ENCODE data around the gene DAP3.
"Not testable (repeated sequence)": the region's sequence is repeated elsewhere in the genome, so short reads cannot be mapped to it uniquely, and the experiment has no call there.

The DAP3 gene

GRCh38 chr1:155651861-155652661 is 36.8 kb upstream of the DAP3 start:
- 0 out of 2 replicates have a peak, but pooled peaks cover 7% of the 10 kb centered on the region for H3K27me3 ChIP-seq (ENCODE audit: insufficient read depth, low read length)
- H3K9me3 ChIP-seq (ENCODE audit: insufficient read depth, low read depth, low read length): peaks cover 10% of the 10 kb centered on the region; the same call in 1 of the 2 replicates
- H3K27ac ChIP-seq (ENCODE audit: low read length): no peak overlapping the region
- H3K4me1 ChIP-seq (ENCODE audit: insufficient read depth, low read length): peaks cover 5% of the 10 kb centered on the region
- H3K4me3 ChIP-seq (ENCODE audit: low read length): no peak overlapping the region
- H3K9ac ChIP-seq (ENCODE audit: low read depth, low read length): no peak overlapping the region
- H3K36me3 ChIP-seq (ENCODE audit: insufficient read depth, low read depth, low read length): no peaks in the 10 kb centered on the region

GRCh38 chr1:155652951-155653350 is 35.9 kb upstream of the DAP3 start:
- no peaks in the 10 kb centered on the region for H3K36me3 ChIP-seq (ENCODE audit: insufficient read depth, low read depth, low read length)
- H3K27me3 ChIP-seq (ENCODE audit: insufficient read depth, low read length): 0 out of 2 replicates have a peak, but pooled peaks cover 7% of the 10 kb centered on the region
- peaks cover 10% of the 10 kb centered on the region; the same call in 1 of the 2 replicates for H3K9me3 ChIP-seq (ENCODE audit: insufficient read depth, low read depth, low read length)
- H3K4me3 ChIP-seq (ENCODE audit: low read length): no peak overlapping the region
- H3K4me1 ChIP-seq (ENCODE audit: insufficient read depth, low read length): peaks cover 5% of the 10 kb centered on the region
- H3K9ac ChIP-seq (ENCODE audit: low read depth, low read length): no peak overlapping the region
- H3K27ac ChIP-seq (ENCODE audit: low read length): no peak overlapping the region

GRCh38 chr1:155657463-155657862 is 31.4 kb upstream of the DAP3 start:
- H3K4me1 ChIP-seq (ENCODE audit: insufficient read depth, low read length): no peaks in the 10 kb centered on the region
- no peaks in the 10 kb centered on the region for H3K9me3 ChIP-seq (ENCODE audit: insufficient read depth, low read depth, low read length)
- H3K36me3 ChIP-seq (ENCODE audit: insufficient read depth, low read depth, low read length): peaks cover 35% of the 10 kb centered on the region
- H3K4me3 ChIP-seq (ENCODE audit: low read length): no peak overlapping the region
- no peak overlapping the region for H3K9ac ChIP-seq (ENCODE audit: low read depth, low read length)
- no peak overlapping the region for H3K27ac ChIP-seq (ENCODE audit: low read length)
- 0 out of 2 replicates have a peak, but pooled peaks cover 7% of the 10 kb centered on the region for H3K27me3 ChIP-seq (ENCODE audit: insufficient read depth, low read length)

GRCh38 chr1:155661239-155661638 is 27.7 kb upstream of the DAP3 start:
- not testable (repeated sequence) for H3K27me3 ChIP-seq (ENCODE audit: insufficient read depth, low read length); H3K4me1 ChIP-seq (ENCODE audit: insufficient read depth, low read length); H3K9me3 ChIP-seq (ENCODE audit: insufficient read depth, low read depth, low read length); H3K4me3 ChIP-seq (ENCODE audit: low read length); H3K27ac ChIP-seq (ENCODE audit: low read length); H3K9ac ChIP-seq (ENCODE audit: low read depth, low read length)
- peaks cover 66% of the 10 kb centered on the region for H3K36me3 ChIP-seq (ENCODE audit: insufficient read depth, low read depth, low read length)

- Histone ChIP-seq H3K4me1 (ENCODE audit: insufficient read depth, low read length) (no peaks in the 10 kb centered on the region), H3K36me3 (ENCODE audit: insufficient read depth, low read depth, low read length) (peaks cover 88% of the 10 kb centered on the region), H3K27me3 (ENCODE audit: insufficient read depth, low read length) (no peaks in the 10 kb centered on the region), H3K27ac (ENCODE audit: low read length) (no peak overlapping the region), H3K9ac (ENCODE audit: low read depth, low read length) (no peak overlapping the region), H3K9me3 (ENCODE audit: insufficient read depth, low read depth, low read length) (no peaks in the 10 kb centered on the region), H3K4me3 (ENCODE audit: low read length) (no peak overlapping the region)
These were observed 19.4 kb upstream of the DAP3 start for GRCh38 chr1:155669233-155670162.

- Histone ChIP-seq H3K9ac (ENCODE audit: low read depth, low read length) (no peak overlapping the region), H3K9me3 (ENCODE audit: insufficient read depth, low read depth, low read length) (no peaks in the 10 kb centered on the region), H3K4me1 (ENCODE audit: insufficient read depth, low read length) (no peaks in the 10 kb centered on the region), H3K4me3 (ENCODE audit: low read length) (no peak overlapping the region), H3K27ac (ENCODE audit: low read length) (no peak overlapping the region), H3K36me3 (ENCODE audit: insufficient read depth, low read depth, low read length) (peaks cover 85% of the 10 kb centered on the region), H3K27me3 (ENCODE audit: insufficient read depth, low read length) (no peaks in the 10 kb centered on the region)
These were observed 17.1 kb upstream of the DAP3 start for GRCh38 chr1:155671750-155672149.

GRCh38 chr1:155673003-155673402 is 15.9 kb upstream of the DAP3 start:
- no peak overlapping the region for H3K27ac ChIP-seq (ENCODE audit: low read length)
- peaks cover 86% of the 10 kb centered on the region for H3K36me3 ChIP-seq (ENCODE audit: insufficient read depth, low read depth, low read length)
- H3K4me1 ChIP-seq (ENCODE audit: insufficient read depth, low read length): no peaks in the 10 kb centered on the region
- H3K27me3 ChIP-seq (ENCODE audit: insufficient read depth, low read length): no peaks in the 10 kb centered on the region
- H3K9me3 ChIP-seq (ENCODE audit: insufficient read depth, low read depth, low read length): no peaks in the 10 kb centered on the region
- H3K4me3 ChIP-seq (ENCODE audit: low read length): no peak overlapping the region
- H3K9ac ChIP-seq (ENCODE audit: low read depth, low read length): no peak overlapping the region

- H3K4me3 ChIP-seq (ENCODE audit: low read length): no peak overlapping the region
- H3K36me3 ChIP-seq (ENCODE audit: insufficient read depth, low read depth, low read length): peaks cover 66% of the 10 kb centered on the region
- H3K27me3 ChIP-seq (ENCODE audit: insufficient read depth, low read length): no peaks in the 10 kb centered on the region
- H3K4me1 ChIP-seq (ENCODE audit: insufficient read depth, low read length): no peaks in the 10 kb centered on the region
- no peak overlapping the region for H3K9ac ChIP-seq (ENCODE audit: low read depth, low read length)
- no peak overlapping the region for H3K27ac ChIP-seq (ENCODE audit: low read length)
- H3K9me3 ChIP-seq (ENCODE audit: insufficient read depth, low read depth, low read length): no peaks in the 10 kb centered on the region
These were observed 10.9 kb upstream of the DAP3 start for GRCh38 chr1:155678027-155678426.

- H3K9me3 ChIP-seq (ENCODE audit: insufficient read depth, low read depth, low read length); H3K4me1 ChIP-seq (ENCODE audit: insufficient read depth, low read length); H3K27me3 ChIP-seq (ENCODE audit: insufficient read depth, low read length); H3K27ac ChIP-seq (ENCODE audit: low read length); H3K4me3 ChIP-seq (ENCODE audit: low read length); H3K9ac ChIP-seq (ENCODE audit: low read depth, low read length): not testable (repeated sequence)
- H3K36me3 ChIP-seq (ENCODE audit: insufficient read depth, low read depth, low read length): peaks cover 59% of the 10 kb centered on the region
These were observed 9.9 kb upstream of the DAP3 start for GRCh38 chr1:155678992-155679391.

GRCh38 chr1:155680531-155680930 is 8.4 kb upstream of the DAP3 start:
- Histone ChIP-seq H3K4me3 (ENCODE audit: low read length) (no peak overlapping the region), H3K36me3 (ENCODE audit: insufficient read depth, low read depth, low read length) (peaks cover 48% of the 10 kb centered on the region), H3K9me3 (ENCODE audit: insufficient read depth, low read depth, low read length) (no peaks in the 10 kb centered on the region), H3K27ac (ENCODE audit: low read length) (no peak overlapping the region), H3K27me3 (ENCODE audit: insufficient read depth, low read length) (no peaks in the 10 kb centered on the region), H3K9ac (ENCODE audit: low read depth, low read length) (no peak overlapping the region), H3K4me1 (ENCODE audit: insufficient read depth, low read length) (no peaks in the 10 kb centered on the region)

GRCh38 chr1:155681776-155682175 is 7.1 kb upstream of the DAP3 start:
- no peak overlapping the region for H3K27ac ChIP-seq (ENCODE audit: low read length)
- no peaks in the 10 kb centered on the region for H3K9me3 ChIP-seq (ENCODE audit: insufficient read depth, low read depth, low read length)
- H3K4me1 ChIP-seq (ENCODE audit: insufficient read depth, low read length): no peaks in the 10 kb centered on the region
- H3K27me3 ChIP-seq (ENCODE audit: insufficient read depth, low read length): no peaks in the 10 kb centered on the region
- H3K4me3 ChIP-seq (ENCODE audit: low read length): no peak overlapping the region
- peaks cover 40% of the 10 kb centered on the region for H3K36me3 ChIP-seq (ENCODE audit: insufficient read depth, low read depth, low read length)
- no peak overlapping the region for H3K9ac ChIP-seq (ENCODE audit: low read depth, low read length)
